Pancreas (tissue), 10 donors: ENCODE results near the gene NIPSNAP2. TPM values are rescaled to one million over a fixed set of nuclear protein-coding genes. Genes with fewer than 3 reads are reported as not detected.

ENCODE experiments used
- ATAC-seq, 4 donors: fragments of 200-7000 bp; cut with Tn5 transposase; one replicate each; pipeline versions ENCODE4 v1.8.0 to v1.9.1; 2020; ENCODE audit warnings: mild to moderate bottlenecking in 4 of 4, moderate library complexity in 4 of 4
- DNase-seq, 6 donors: peaks; one replicate each; pipeline ENCODE4 v3.0.0-alpha.2; 2020
- FAIRE-seq: peaks from 2 replicates; lab custom pipeline; 2012; peaks lifted over from hg19 to GRCh38; lab: Jason Lieb, UNC
- H3K27ac ChIP-seq, 4 donors: fragments of 200-600 bp; sonication (generic); 1 replicate in 3 of 4; 2 replicates in 1 of 4; pipeline versions ENCODE4 v1.5.0 to v1.8.0; 2020
- H3K27me3 ChIP-seq, 4 donors: fragments of 200-600 bp; one replicate each; pipeline ENCODE4 v1.8.0; 2021
- H3K36me3 ChIP-seq, 3 donors: fragments of 200-600 bp; sonication (generic) in 1 of 3; one replicate each; pipeline versions ENCODE4 v1.5.0 to v1.8.0; 2020 to 2021
- H3K4me1 ChIP-seq, 3 donors: fragments of 200-600 bp; one replicate each; pipeline ENCODE4 v1.8.0; 2021
- H3K4me3 ChIP-seq, 4 donors: fragments of 200-600 bp; sonication (generic) in 2 of 4; one replicate each; pipeline versions ENCODE4 v1.5.0 to v1.8.0; 2020 to 2021
- H3K9me3 ChIP-seq, 4 donors: fragments of 200-600 bp; one replicate each; pipeline ENCODE4 v1.8.0; 2021
- WGBS, 2 donors: extraction: QIAGEN DNeasy Blood & Tissue Kit; methylation state at CpG; one replicate each; pipeline ENCODE4 v1.1.7; 2013; 5-methylcytosine and 5-hydroxymethylcytosine counted together
- intact Hi-C, 3 donors: fragments of 100-400 bp; cut with DNase I; formaldehyde crosslinking; loops; one replicate each; pipeline versions ENCODE4 v1.11.1 to v1.14.2; 2022
- polyA plus RNA-seq, 2 donors: library from polyadenylated mRNA; stranded (reverse); fragments of 200-250 nt; gene quantifications; one replicate each; pipeline ENCODE4 v1.2.3, GENCODE V29; 2013
- total RNA-seq, 6 donors: library from RNA; stranded (reverse); fragmentation: NEBNext Ultra II Directional in 4 of 6; extraction: Animal tissue kit (Norgen Biotek cat#: 25700) in 4 of 6; gene quantifications; one replicate each; pipeline versions ENCODE4 v1.2.1 to v1.2.4, GENCODE V29; 2021 to 2023
- TF ChIP-seq, protein P1 (sequence below), 4 donors: fragments of 200-600 bp; sonication (generic) in 3 of 4; IDR thresholded peaks; one replicate each; pipeline versions ENCODE4 v1.5.0 to v1.8.0; 2021; ENCODE audit warnings: antibody characterized with exemption in 4 of 4
- donor health status: healthy with polysubstance abuse.
- donor health status: DM: no; HTN: no; CAD: no; lungs with moderate emphysema.
- donor health status: DM: no; HTN: no; CAD: no.
- donor health status: control.
- donor health status: control.
- donor health status: Bipolar disorder and iron deficiency.
- donor health status: DM: yes; HTN: yes; CAD: no.
- donor health status: DM: no; HTN: no; CAD: no.
- donor health status: DM: no; HTN: no; CAD: no.
- donor health status: DM: yes; HTN: yes; CAD: no.

NIPSNAP2 gene
- total RNA-seq (10 to 100 TPM; 18.7 to 31.1 (median 25.8) TPM), polyA plus RNA-seq (10 to 100 TPM; 22.2 to 37.5 TPM)

DNA sequence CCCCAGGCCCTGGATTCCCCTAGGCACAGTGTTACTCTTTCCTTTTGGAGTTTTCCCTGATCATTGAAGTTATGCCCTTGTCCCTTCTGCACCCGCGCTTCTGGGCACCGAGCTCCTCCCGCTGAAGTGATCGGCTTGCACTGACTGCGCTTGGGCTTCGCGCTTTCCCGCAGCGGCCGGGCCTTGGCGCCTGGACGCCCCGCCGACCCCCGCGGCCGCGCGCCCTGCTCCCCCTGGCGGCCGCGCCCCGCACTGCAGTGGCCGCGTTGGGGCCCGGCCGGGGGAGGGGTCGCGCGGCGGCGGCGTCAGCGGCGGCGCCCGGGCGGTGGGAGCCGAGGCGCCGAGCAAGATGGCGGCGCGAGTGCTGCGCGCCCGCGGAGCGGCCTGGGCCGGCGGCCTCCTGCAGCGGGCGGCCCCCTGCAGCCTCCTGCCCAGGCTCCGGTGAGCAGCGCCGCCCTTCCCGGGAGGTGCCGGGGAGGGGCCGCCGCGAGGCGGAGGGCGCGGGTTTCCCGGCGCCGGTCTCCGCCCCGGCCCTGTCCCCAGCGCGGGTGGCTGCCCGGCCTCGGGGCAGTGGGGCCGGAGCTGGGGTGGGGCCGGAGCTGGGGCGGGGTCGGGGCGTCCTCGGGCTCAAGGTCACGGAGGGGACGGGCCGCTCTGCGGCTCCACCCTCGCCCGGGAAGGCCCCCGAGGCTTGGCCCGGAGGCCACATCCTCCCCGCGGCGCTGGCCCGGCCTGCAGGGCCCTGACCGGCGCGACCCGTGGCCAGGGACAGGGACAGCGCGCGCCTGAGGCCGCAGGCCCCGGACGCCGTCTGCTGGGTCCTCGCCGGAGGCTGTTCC, at the start of gene NIPSNAP2:
TSS of gene NIPSNAP2 (plus strand) at position 325 of the 839 bp plus-strand sequence. CDS start at position 350, 25 bp downstream.
- no peak for FAIRE-seq
- peak within 1 kb of the TSS; percentile 16 to 63 (median 50) for H3K4me3 ChIP-seq
- no peaks in the 10 kb centered on the region for H3K27me3 ChIP-seq
- peak within 1 kb of the TSS; percentile 66 to 90 (median 86) for H3K27ac ChIP-seq
- TF ChIP-seq, protein P1, sequence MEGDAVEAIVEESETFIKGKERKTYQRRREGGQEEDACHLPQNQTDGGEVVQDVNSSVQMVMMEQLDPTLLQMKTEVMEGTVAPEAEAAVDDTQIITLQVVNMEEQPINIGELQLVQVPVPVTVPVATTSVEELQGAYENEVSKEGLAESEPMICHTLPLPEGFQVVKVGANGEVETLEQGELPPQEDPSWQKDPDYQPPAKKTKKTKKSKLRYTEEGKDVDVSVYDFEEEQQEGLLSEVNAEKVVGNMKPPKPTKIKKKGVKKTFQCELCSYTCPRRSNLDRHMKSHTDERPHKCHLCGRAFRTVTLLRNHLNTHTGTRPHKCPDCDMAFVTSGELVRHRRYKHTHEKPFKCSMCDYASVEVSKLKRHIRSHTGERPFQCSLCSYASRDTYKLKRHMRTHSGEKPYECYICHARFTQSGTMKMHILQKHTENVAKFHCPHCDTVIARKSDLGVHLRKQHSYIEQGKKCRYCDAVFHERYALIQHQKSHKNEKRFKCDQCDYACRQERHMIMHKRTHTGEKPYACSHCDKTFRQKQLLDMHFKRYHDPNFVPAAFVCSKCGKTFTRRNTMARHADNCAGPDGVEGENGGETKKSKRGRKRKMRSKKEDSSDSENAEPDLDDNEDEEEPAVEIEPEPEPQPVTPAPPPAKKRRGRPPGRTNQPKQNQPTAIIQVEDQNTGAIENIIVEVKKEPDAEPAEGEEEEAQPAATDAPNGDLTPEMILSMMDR (IDR thresholded peaks at IDR 0.05), result peak; percentile 8 to 38 (median 20)
- ATAC-seq, result peak; percentile 89 to 95 (median 92)
- no peaks in the 10 kb centered on the region for H3K36me3 ChIP-seq
- H3K4me1 ChIP-seq, result peaks cover 3 to 24% (median 12%) of the 10 kb centered on the region in 3 donors
- DNase-seq, result peak; percentile 82 to 93 (median 89)
- intact Hi-C loops, result loop anchor here in 1 of 3 donors (5.0 to 10.0 kb wide), 2 partner anchors 43 to 320 kb away; no protein-coding TSS in a partner anchor
- no peaks in the 10 kb centered on the region for H3K9me3 ChIP-seq
- WGBS, 2 donors, result 0 to 1% methylated on average over 69 to 105 of the region's 105 CpGs

DNA sequence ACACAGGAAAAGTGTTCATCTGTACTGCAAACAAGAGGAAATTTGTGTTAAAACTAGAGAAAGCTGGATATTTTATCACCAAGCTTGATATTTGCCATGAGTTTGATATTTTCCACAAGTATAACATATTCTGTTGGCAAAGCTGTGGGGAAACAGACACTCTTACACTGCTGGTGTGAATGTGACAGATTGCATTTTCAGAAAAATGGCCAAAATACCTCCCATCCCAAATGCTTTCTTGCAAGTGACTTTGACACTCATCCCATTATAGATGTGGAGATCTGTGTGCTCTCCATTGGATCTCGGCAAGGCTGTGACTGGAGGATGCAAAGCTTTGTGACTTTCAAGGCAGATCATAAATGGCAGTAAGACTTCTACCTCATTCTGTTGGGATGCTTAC, 46.6 kb upstream of the NIPSNAP2 start:
- H3K27ac ChIP-seq, result no peak overlapping the region
- no peak overlapping the region for H3K4me3 ChIP-seq
- TF ChIP-seq, protein P1 (IDR thresholded peaks at IDR 0.05), result no peak
- H3K27me3 ChIP-seq, result no peaks in the 10 kb centered on the region
- H3K9me3 ChIP-seq, result no peaks in the 10 kb centered on the region
- no peaks in the 10 kb centered on the region for H3K4me1 ChIP-seq
- H3K36me3 ChIP-seq, result no peaks in the 10 kb centered on the region
- WGBS, 2 donors, result 93 to 100% methylated on average over 1 of the region's 1 CpG
- intact Hi-C loops, result no loop called here
- no peak for FAIRE-seq
- no peak for DNase-seq
- ATAC-seq, result no peak

DNA sequence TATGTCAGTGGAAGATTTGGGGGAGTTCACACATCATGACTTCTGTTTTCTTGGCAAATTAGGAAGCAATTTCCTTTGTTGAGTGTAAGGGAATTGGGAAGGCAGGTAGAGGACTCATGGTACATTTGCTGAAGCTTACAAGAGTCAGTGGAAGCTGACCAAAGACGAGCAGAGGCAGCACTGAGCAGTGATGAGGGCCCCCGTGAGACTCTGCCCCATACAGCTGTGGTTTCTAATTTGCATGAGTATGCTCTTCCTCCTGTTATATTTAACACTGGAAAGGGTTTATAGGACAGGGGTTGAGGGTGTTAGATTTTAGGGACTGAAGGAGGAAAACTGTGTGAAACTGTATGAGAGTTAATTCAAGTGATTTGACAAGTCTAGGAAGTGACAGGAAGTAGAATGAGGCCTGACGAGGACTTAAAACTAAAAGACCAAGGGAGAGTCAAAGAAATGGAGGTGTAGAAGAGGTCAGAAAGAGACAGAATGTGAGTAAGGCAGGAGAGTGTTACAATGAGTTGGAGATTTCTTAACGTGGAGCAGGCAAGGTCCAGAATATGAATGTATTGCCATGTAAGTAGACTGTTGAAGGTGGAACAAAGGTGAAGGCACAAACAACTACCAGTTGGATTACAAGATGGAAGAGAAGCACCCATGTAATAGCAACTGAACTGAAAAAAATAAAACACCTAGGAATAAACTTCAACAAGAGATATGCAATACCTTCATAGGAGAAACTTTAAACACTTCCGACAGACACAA, 36.2 kb upstream of the NIPSNAP2 start:
- no peaks in the 10 kb centered on the region for H3K4me1 ChIP-seq
- DNase-seq, result no peak
- no peak for ATAC-seq
- no peaks in the 10 kb centered on the region for H3K9me3 ChIP-seq
- no peak for FAIRE-seq
- intact Hi-C loops, result no loop called here
- peaks cover 0 to 1% (median 0%) of the 10 kb centered on the region in 3 donors for H3K36me3 ChIP-seq
- no peaks in the 10 kb centered on the region for H3K27me3 ChIP-seq
- H3K4me3 ChIP-seq, result no peak overlapping the region
- TF ChIP-seq, protein P1 (IDR thresholded peaks at IDR 0.05), result no peak
- H3K27ac ChIP-seq, result no peak overlapping the region
- 94 to 96% methylated on average over 5 of the region's 5 CpGs for WGBS, 2 donors

DNA sequence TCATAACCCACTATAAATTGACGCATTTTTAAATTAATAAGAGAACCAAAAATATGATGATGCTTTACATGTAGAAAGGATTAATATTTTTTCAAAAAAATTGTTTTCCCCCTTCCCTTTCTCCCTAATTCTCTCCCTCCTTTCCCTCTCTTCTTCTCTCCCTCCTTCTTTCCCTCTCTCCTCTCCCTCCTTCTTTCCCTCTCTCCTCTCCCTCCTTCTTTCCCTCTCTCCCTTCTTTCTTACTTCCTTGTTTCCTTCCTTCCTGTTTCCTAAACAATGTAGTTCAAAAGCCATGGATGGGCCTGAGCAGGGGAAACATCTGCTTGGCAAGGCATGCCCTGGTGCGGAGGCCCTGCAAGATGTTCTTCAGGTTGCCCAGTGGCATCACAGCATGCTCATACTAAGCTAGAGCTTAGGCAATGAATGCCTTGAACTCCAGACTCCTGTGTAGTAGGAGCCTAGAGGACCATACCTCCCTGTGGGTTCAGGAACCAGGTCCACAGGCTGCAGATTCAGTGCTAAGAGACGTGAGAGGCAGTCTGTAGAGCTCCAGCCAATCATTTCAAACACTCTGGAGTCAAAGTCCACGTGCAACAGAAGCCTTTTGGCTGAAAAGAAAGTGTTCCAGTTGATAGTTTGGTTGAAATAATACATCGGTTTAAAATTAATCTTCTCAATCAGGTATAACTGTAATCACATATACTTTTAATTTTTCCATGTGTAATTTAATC, 32.8 kb upstream of the NIPSNAP2 start:
- H3K36me3 ChIP-seq, result no peaks in the 10 kb centered on the region
- no peak overlapping the region for H3K4me3 ChIP-seq
- no peak overlapping the region for H3K27ac ChIP-seq
- peaks cover 0 to 2% (median 0%) of the 10 kb centered on the region in 4 donors for H3K9me3 ChIP-seq
- TF ChIP-seq, protein P1 (IDR thresholded peaks at IDR 0.05), result no peak
- 73 to 75% methylated on average over 5 of the region's 5 CpGs for WGBS, 2 donors
- H3K27me3 ChIP-seq, result no peaks in the 10 kb centered on the region
- DNase-seq (no peak), ATAC-seq (no peak), FAIRE-seq (no peak)
- intact Hi-C loops, result no loop called here
- H3K4me1 ChIP-seq, result no peaks in the 10 kb centered on the region
